Kidney epithelial cell (primary cell): ENCODE results near the gene SRGAP1. TPM values are rescaled to one million over a fixed set of nuclear protein-coding genes. Genes with fewer than 3 reads are reported as not detected.
"Not testable (repeated sequence)": the region's sequence is repeated elsewhere in the genome, so short reads cannot be mapped to it uniquely, and the experiment has no call there.

ENCODE experiments used
- DNase-seq: peaks from one replicate; pipeline ENCODE4 v3.0.0-alpha.2; 2010; ENCODE audit warnings: low read depth
- H3K27me3 ChIP-seq: 2 replicates; pipeline ENCODE4 v1.6.0; 2011; ENCODE audit warnings: low read length; ENCODE audit not compliant: control insufficient read depth, insufficient read depth
- H3K36me3 ChIP-seq: 2 replicates; pipeline ENCODE4 v1.5.1; 2011; ENCODE audit warnings: low read length; ENCODE audit not compliant: control insufficient read depth, insufficient read depth
- H3K4me3 ChIP-seq: 2 replicates; pipeline ENCODE4 v1.5.1; 2011; ENCODE audit warnings: low read depth, mild to moderate bottlenecking, control low read depth, low read length
- CTCF ChIP-seq: IDR thresholded peaks from 2 replicates; pipeline ENCODE4 v1.5.1; 2011; ENCODE audit warnings: mild to moderate bottlenecking, moderate library complexity, low read length, control low read depth, inconsistent platforms; ENCODE audit not compliant: insufficient read depth, poor library complexity, severe bottlenecking
- total RNA-seq: library from RNA; depleted of rRNA; stranded (reverse); fragments of >200 nt; gene quantifications from 2 replicates; pipeline ENCODE4 v1.2.3, GENCODE V29; 2015

Gene SRGAP1
- total RNA-seq, 1 donor from 2014 or later: 28.9 TPM

GRCh38 chr12:64128366-64128765, 283.9 kb downstream of the SRGAP1 start:
- Histone ChIP-seq H3K36me3 (no peaks in the 10 kb centered on the region), H3K4me3 (no peak overlapping the region), H3K27me3 (no peaks in the 10 kb centered on the region)
- DNase-seq: no peak
- no peak for TF ChIP-seq CTCF

- H3K27me3 ChIP-seq, H3K36me3 ChIP-seq, DNase-seq, H3K4me3 ChIP-seq: not testable (repeated sequence)
Observed at GRCh38 chr12:64130476-64130875, 286.0 kb downstream of the SRGAP1 start.

- H3K36me3 ChIP-seq, DNase-seq, H3K27me3 ChIP-seq, H3K4me3 ChIP-seq: not testable (repeated sequence)
Observed at GRCh38 chr12:64131456-64131855, 287.0 kb downstream of the SRGAP1 start.

GRCh38 chr12:64132672-64133071, 288.2 kb downstream of the SRGAP1 start:
- H3K36me3 ChIP-seq, H3K4me3 ChIP-seq, H3K27me3 ChIP-seq, DNase-seq: not testable (repeated sequence)

- DNase-seq: no peak
- Histone ChIP-seq H3K27me3 (no peaks in the 10 kb centered on the region), H3K4me3 (no peak overlapping the region), H3K36me3 (no peaks in the 10 kb centered on the region)
- TF ChIP-seq CTCF: no peak
Observed at GRCh38 chr12:64137117-64137516, 292.6 kb downstream of the SRGAP1 start.

GRCh38 chr12:64139021-64139420, 294.5 kb downstream of the SRGAP1 start:
- H3K36me3 ChIP-seq: peaks cover 2% of the 10 kb centered on the region
- DNase-seq: no peak
- no peak for TF ChIP-seq CTCF
- H3K27me3 ChIP-seq: no peaks in the 10 kb centered on the region
- H3K4me3 ChIP-seq: no peak overlapping the region

GRCh38 chr12:64142382-64142781, 297.9 kb downstream of the SRGAP1 start:
- H3K4me3 ChIP-seq: no peak overlapping the region

More at GRCh38 chr12:64142382-64142781, 297.9 kb downstream of the SRGAP1 start:
- no peak for TF ChIP-seq CTCF
- H3K36me3 ChIP-seq: peaks cover 2% of the 10 kb centered on the region
- DNase-seq: no peak
- H3K27me3 ChIP-seq: no peaks in the 10 kb centered on the region
